IPS DF 6.9 (cell line): Measurements from ENCODE around the gene ZDHHC8.
A peak's percentile ranks its signal among the peaks of the same experiment; 100 is the strongest.

Source experiments
- DNase-seq: peaks from one replicate; pipeline ENCODE4 v3.0.0-alpha.2; 2013; ENCODE audit warnings: low read depth, low spot score
- H3K27ac ChIP-seq: one replicate; pipeline ENCODE4 v1.5.1; 2013; ENCODE audit warnings: low read length, control low read depth
- H3K27me3 ChIP-seq: 2 replicates; pipeline ENCODE4 v1.6.1; 2013; ENCODE audit warnings: mild to moderate bottlenecking, low read length; ENCODE audit not compliant: control insufficient read depth, insufficient read depth
- H3K36me3 ChIP-seq: 2 replicates; pipeline ENCODE4 v1.6.1; 2013; ENCODE audit warnings: low read length; ENCODE audit not compliant: control insufficient read depth, insufficient read depth
- H3K4me1 ChIP-seq: 2 replicates; pipeline ENCODE4 v1.6.1; 2013; ENCODE audit warnings: low read length; ENCODE audit not compliant: control insufficient read depth, insufficient read depth
- H3K4me3 ChIP-seq: 2 replicates; pipeline ENCODE4 v1.5.1; 2013; ENCODE audit warnings: mild to moderate bottlenecking, low read length
- H3K9me3 ChIP-seq: 2 replicates; pipeline ENCODE4 v1.6.1; 2013; ENCODE audit warnings: low read length, inconsistent platforms; ENCODE audit not compliant: control insufficient read depth, insufficient read depth
- WGBS: extraction: QIAGEN DNeasy Blood & Tissue Kit; methylation state at CpG from one replicate; pipeline ENCODE4 v1.1.7; 2013; ENCODE audit warnings: mixed read lengths, missing lambda C conversion rate; ENCODE audit not compliant: insufficient read length, insufficient coverage; 5-methylcytosine and 5-hydroxymethylcytosine counted together

Gene ZDHHC8

DNA sequence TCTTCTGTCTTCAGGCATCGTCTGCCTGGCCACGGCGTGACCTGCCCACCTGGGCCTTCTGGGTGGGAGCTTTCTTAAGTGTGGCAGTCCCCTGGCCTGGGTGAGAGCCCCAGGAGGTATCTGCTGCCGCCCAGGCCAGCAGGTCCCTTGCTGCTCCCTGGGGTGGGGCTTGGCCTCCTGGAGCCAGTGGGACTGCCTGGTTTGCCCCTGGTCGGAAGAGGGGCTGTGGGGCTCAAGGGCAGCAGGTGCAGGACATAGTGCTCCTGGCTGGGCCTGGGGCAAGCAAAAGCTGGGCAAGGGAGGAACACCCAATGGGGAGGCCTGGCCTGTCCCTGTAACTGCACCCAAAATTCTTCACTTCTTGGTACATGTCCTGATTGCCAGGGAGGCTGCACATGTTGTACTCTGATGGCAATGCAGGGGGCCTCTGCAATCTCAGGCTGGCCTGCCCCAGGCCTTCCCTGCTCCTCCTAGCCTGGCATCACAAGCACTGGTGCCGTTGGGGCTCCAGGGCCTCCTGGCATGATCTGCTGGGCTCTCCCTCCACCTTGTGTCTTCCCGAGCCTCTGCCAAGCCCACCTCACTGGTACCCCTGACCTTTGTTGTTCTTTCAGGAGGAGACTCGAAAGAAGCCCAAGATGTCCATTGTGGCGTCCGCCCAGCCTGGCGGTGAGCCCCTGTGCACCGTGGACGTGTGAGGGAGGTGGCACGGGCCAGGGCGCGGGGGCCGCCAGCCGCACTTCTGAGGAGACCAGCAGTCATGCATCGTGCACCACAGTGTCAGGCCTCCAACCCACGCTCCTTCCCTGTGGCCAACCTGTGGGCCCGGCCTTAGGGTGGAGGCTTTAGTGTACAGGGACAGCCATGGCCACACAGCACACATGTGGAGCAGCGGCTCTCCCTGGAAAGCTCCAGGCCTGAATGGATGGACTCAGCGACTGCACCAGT, 21.9 kb upstream of the ZDHHC8 start:
- no peak for DNase-seq
- no peak overlapping the region for H3K4me3 ChIP-seq
- no peaks in the 10 kb centered on the region for H3K9me3 ChIP-seq
- H3K27ac ChIP-seq = no peak overlapping the region
- H3K36me3 ChIP-seq = peaks cover 77% of the 10 kb centered on the region
- WGBS = no CpG with 5 or more reads among the region's 23 CpGs
- H3K27me3 ChIP-seq = no peaks in the 10 kb centered on the region
- no peaks in the 10 kb centered on the region for H3K4me1 ChIP-seq

DNA sequence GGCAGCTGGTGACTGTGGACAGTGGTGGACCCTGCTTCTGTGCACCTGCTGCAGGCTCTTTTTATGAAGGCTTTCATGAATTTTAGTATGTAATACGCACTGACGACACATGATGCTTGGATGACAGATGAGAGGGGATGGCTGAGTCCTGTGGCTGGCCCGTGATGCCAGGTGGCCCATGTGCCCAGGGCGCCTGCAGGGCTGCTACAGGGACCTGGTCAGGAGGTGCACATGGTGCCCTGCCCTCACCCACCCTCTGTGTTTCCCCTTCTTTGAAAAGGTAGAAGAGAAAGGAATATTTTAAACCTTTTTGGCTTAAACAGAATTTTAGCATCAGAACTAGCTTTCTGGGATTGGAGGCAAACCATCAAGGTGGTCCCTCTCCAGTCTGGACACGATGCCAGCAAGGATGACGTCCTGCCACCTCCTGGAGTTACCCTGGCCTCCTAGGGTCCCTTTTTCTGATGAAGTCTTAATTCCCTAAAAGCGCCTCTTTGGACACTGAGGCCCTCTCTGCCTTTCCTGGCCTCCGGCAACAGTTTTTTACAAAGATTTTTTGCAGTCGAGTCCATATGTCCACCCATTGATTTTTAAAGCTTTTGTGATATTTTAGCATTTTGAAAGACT, 21.1 kb upstream of the ZDHHC8 start:
- WGBS = no CpG with 5 or more reads among the region's 9 CpGs
- DNase-seq = no peak
- Histone ChIP-seq H3K4me3 (no peak overlapping the region), H3K9me3 (no peaks in the 10 kb centered on the region), H3K4me1 (no peaks in the 10 kb centered on the region), H3K27ac (no peak overlapping the region), H3K36me3 (peaks cover 79% of the 10 kb centered on the region), H3K27me3 (no peaks in the 10 kb centered on the region)

DNA sequence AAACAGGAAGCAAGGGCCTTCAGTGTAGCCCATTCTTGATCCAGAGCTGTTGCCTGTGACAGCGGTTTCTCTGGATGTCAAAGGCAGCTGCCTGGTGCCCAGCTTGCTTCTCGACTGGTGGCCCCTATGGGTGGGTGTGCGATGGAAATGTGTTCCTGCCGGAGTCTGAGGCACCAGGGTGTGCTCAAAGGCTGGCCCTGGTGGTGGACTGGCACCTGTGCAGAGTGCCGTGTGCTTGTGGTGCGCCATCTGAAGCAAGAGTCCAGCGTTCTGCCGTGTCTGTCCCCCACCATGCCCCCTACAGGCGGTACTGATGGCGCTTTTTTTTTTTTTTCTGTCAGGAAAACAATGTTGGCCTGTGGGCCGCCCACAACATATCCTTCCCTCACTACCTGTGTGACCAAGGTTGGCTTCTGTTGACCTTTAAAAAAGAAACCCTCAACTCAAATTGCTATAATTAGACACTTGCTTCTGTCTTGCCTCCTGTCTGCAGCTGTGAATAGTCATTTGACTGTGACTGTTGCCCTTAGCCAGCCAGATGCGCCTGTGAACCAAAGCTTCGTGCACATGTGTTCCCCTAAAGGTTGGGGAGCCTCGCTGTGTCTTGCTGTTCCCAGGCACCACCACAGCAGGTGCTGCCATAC, 20.4 kb upstream of the ZDHHC8 start:
- no peak overlapping the region for H3K4me3 ChIP-seq
- DNase-seq = no peak
- no CpG with 5 or more reads among the region's 14 CpGs for WGBS
- peaks cover 75% of the 10 kb centered on the region for H3K36me3 ChIP-seq
- no peaks in the 10 kb centered on the region for H3K9me3 ChIP-seq
- no peak overlapping the region for H3K27ac ChIP-seq
- no peaks in the 10 kb centered on the region for H3K27me3 ChIP-seq
- no peaks in the 10 kb centered on the region for H3K4me1 ChIP-seq

DNA sequence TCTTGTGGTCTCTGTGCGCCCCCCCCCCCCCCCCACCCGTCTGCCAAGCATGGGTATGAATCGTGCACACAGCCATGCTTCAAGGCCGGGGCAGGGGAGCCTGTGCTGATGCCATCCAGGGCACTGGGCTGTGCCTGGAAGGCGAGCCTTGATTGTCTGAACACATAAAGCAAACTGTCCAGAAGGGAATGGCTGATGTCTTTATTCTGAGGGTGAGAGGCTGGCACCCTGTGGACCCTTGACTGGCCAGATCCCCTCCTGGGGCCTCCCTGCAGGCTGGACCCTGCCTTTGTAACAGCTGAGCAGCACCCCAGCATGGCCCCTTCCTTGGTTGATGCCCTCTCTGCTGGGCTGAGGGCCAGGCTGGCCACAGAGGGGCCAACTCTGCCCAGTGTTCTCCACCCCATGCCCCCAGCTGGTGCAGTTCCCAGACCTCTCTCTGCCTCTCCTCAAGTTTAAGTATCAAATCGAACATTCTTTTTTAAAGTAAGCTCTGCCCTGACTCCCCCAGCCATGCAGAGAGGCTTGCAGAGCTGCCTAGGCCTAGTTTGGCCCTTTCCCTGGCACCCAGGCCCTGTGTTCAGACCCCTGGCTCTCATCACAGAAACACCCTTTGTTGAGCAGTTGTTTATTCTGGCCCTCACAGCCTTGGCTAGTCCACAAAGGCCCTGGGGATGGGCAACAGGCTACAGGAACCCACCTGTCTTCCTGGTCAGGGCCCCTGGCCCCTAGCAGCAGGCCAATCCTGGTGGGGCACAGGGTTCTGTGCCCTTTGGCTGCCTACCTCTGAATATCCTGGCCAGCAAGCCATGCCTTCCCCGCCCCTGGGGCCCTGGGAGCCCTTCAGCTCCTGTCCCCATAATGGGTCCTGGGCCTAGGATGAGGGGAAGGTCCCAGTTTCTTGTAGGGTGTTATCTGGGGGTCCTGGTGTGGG, 19.6 kb upstream of the ZDHHC8 start:
- H3K9me3 ChIP-seq = no peaks in the 10 kb centered on the region
- H3K4me3 ChIP-seq = no peak overlapping the region
- H3K4me1 ChIP-seq = no peaks in the 10 kb centered on the region
- DNase-seq = no peak
- WGBS = no CpG with 5 or more reads among the region's 7 CpGs
- no peaks in the 10 kb centered on the region for H3K27me3 ChIP-seq
- H3K27ac ChIP-seq = no peak overlapping the region
- H3K36me3 ChIP-seq = peaks cover 67% of the 10 kb centered on the region

GRCh38 chr22:20112623-20113511, 18.7 kb upstream of the ZDHHC8 start:
- Histone ChIP-seq H3K9me3 (no peaks in the 10 kb centered on the region), H3K4me3 (no peak overlapping the region), H3K4me1 (no peaks in the 10 kb centered on the region), H3K27ac (no peak overlapping the region), H3K27me3 (no peaks in the 10 kb centered on the region), H3K36me3 (peaks cover 58% of the 10 kb centered on the region)
- DNase-seq = no peak
- no CpG with 5 or more reads among the region's 26 CpGs for WGBS

GRCh38 chr22:20113551-20114310, 17.9 kb upstream of the ZDHHC8 start:
- no peaks in the 10 kb centered on the region for H3K9me3 ChIP-seq
- no peak overlapping the region for H3K4me3 ChIP-seq
- H3K4me1 ChIP-seq = no peaks in the 10 kb centered on the region
- WGBS = no CpG with 5 or more reads among the region's 19 CpGs
- no peak for DNase-seq
- no peak overlapping the region for H3K27ac ChIP-seq
- no peaks in the 10 kb centered on the region for H3K27me3 ChIP-seq
- peaks cover 50% of the 10 kb centered on the region for H3K36me3 ChIP-seq

- Histone ChIP-seq H3K27me3 (no peaks in the 10 kb centered on the region), H3K9me3 (no peaks in the 10 kb centered on the region), H3K4me1 (no peaks in the 10 kb centered on the region), H3K36me3 (peaks cover 45% of the 10 kb centered on the region), H3K27ac (no peak overlapping the region), H3K4me3 (no peak overlapping the region)
- WGBS = no CpG with 5 or more reads among the region's 36 CpGs
- DNase-seq = no peak
These were observed 16.8 kb upstream of the ZDHHC8 start for GRCh38 chr22:20114506-20115475.

DNA sequence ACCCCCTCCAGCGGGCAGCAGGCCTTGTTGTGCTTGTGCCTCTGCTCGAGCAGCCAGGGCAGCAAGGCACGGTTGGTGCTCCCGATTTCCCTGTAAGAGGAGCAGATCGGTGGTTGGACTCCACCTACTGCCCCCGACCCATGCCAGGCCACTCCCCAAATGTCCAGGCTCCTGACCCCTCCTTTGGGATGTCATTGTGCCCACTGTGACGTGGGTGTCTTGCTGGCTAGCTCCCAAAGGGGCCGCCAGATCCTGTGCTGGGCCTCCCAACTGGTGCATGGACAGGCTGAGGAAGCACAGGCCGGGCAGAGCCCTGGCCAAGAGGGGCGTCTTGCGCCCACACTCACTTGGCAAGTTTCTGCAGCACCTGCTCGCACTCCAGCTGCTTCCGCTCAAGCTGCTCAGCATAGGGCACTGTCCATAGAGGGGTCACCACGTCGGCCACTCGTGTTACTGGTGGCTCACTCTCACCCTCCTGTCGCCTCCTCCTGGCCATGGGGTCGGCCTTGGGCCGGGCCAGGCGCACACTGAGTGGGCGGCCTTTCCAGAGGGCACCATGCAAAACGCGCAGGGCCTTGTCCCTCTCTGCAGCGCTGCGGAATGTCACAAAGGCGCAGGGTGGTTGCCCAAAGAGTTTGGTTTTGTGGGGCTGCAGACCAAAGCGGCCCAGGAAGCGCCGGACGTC, 15.8 kb upstream of the ZDHHC8 start, which contains the start of gene RANBP1:
Gene RANBP1, plus strand, starts transcription at position 414 of the 685 bp plus-strand sequence. Its CDS starts 81 bp downstream, at position 495.
- Histone ChIP-seq H3K9me3 (no peaks in the 10 kb centered on the region), H3K27ac (no peak within 1 kb of the TSS), H3K4me3 (peak within 1 kb of the TSS; percentile 73; the same call in 1 of the 2 replicates), H3K36me3 (peaks cover 49% of the 10 kb centered on the region), H3K27me3 (no peaks in the 10 kb centered on the region), H3K4me1 (no peaks in the 10 kb centered on the region)
- no CpG with 5 or more reads among the region's 30 CpGs for WGBS
- no peak for DNase-seq
